DMS 273 (cell line): ENCODE measurements around the gene ZNRF2.

Experiments
- DNase-seq: peaks from one replicate; lab custom pipeline; 2025; ENCODE audit not compliant: unreplicated experiment; lab: John Stamatoyannopoulos, UW

Gene ZNRF2

GRCh38 chr7:30405179-30405578, 120.8 kb downstream of the ZNRF2 start:
- no peak for DNase-seq

DNA sequence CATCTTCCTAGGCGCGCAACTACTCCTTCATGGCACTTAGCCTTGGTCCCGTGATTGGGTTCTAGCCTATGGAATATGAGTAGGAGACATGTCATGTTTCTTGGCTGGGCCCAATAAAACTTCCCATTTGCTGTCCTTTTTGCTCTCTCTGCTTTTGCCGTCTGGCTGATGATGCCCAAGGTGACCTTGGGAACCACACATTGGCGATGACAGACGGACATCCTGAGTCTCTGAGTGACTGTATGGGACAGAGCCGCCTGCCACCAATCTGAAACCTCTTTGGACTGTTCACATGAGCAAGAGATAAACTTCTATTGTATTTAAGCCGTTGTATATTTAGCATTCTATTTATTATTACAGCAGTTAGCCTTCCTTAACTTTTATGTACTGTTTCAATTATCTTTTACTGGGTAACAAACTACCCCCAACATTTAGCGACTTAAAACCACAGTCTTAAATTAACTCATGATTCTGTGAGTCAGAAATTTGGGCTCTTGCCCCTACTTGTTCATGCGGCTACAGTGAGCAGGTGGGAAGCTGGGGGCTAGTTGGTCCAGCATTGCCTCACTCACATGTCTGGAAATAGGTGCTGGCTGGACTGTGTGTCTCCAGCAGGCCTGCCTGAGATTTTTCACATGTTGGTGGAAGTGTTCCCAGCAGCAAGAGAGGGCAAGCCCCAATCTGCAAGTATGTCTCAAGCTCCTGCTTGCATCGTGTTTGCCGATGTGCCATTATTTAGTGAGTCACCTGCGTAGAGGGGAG, 122.4 kb downstream of the ZNRF2 start:
- peak; percentile 50 for DNase-seq

- no peak for DNase-seq
Measured at GRCh38 chr7:30411173-30411572, 126.8 kb downstream of the ZNRF2 start.

DNA sequence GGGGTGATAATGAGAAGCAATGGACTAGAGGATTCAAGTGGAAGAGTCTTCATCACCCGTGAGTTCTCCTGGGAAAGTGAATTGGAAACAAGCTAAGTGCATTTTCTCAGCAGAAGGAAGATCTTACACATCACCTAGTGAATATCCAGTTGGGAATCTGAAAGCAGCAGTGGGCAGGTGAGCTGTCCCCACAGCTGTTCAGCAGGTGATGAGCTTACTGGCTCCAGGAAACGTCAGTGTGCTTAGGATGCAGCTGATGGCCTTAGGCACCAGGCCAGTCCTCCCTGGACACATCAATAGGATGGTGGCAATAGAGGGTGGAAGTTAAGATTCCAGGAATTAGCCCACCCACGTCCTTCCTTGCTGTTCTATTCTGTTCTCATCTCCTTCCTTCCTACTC, 127.5 kb downstream of the ZNRF2 start:
- DNase-seq, result no peak

- DNase-seq, result peak; percentile 91
Measured at GRCh38 chr7:30412782-30413504, 128.5 kb downstream of the ZNRF2 start.

GRCh38 chr7:30413864-30414263, 129.5 kb downstream of the ZNRF2 start:
- peak; percentile 40 for DNase-seq
